GM12878 (cell line): ENCODE data around the gene TEX2. TPM values are rescaled to one million over a fixed set of nuclear protein-coding genes. Genes with fewer than 3 reads are reported as not detected.

Experiments
- ATAC-seq: fragments of 200-7000 bp; cut with Tn5 transposase; 3 replicates; pipeline ENCODE4 v1.9.1; 2020; ENCODE audit warnings: mild to moderate bottlenecking, moderate library complexity
- BruUV-seq: library from RNA; stranded (reverse); fragments of 400-500 nt; replicated peaks from 2 replicates; lab custom pipeline; 2021; lab: Mats Ljungman, UMichigan
- CTCF ChIA-PET: fragments of 300-600 bp; sonication (Branson Sonifier 250); formaldehyde crosslinking; extraction: SDS; loops from one replicate; lab custom pipeline; 2021; ENCODE audit warnings: inconsistent platforms; lab: Yijun Ruan, JAX
- POLR2A ChIA-PET: fragments of 350-600 bp; formaldehyde crosslinking; extraction: SDS; loops from one replicate; lab custom pipeline; 2021; ENCODE audit warnings: inconsistent platforms; lab: Charles Lee
- RAD21 ChIA-PET: fragments of 300-600 bp; sonication (Branson Sonifier 250); formaldehyde crosslinking; loops from one replicate; lab custom pipeline; 2023; ENCODE audit warnings: antibody characterized with exemption; ENCODE audit not compliant: unreplicated experiment; lab: Charles Lee
- SMC1A ChIA-PET: fragments of 300-600 bp; sonication (Branson Sonifier 250); formaldehyde crosslinking; loops from one replicate; lab custom pipeline; 2023; ENCODE audit not compliant: unreplicated experiment, uncharacterized antibody; lab: Charles Lee
- DNase-seq: peaks from one replicate; pipeline ENCODE4 v3.0.0-alpha.2; 2011; ENCODE audit warnings: low read depth, low spot score
- FAIRE-seq: peaks from 3 replicates; lab custom pipeline; 2011; peaks lifted over from hg19 to GRCh38; lab: Jason Lieb, UNC
- H2AFZ ChIP-seq: 2 replicates; pipeline ENCODE4 v1.6.0; 2011; ENCODE audit warnings: low read depth, low read length, control low read depth; ENCODE audit not compliant: control insufficient read depth
- H3K27ac ChIP-seq: 2 replicates; pipeline ENCODE4 v1.5.1; 2011; ENCODE audit warnings: control low read depth; ENCODE audit not compliant: control insufficient read depth, insufficient read depth
- H3K27me3 ChIP-seq, 2 experiments: replicated peaks in 1 of 2; 2 replicates each; pipeline versions ENCODE4 v1.6.0 to v1.6.1; 2011; ENCODE audit warnings: low read length in 1 of 2; ENCODE audit not compliant: control insufficient read depth in 2 of 2, insufficient read depth in 2 of 2
- H3K36me3 ChIP-seq, 2 experiments: 2 replicates each; pipeline ENCODE4 v1.5.1; 2011; ENCODE audit warnings: low read length in 1 of 2; ENCODE audit not compliant: control insufficient read depth in 2 of 2, insufficient read depth in 2 of 2
- H3K4me1 ChIP-seq: 2 replicates; pipeline ENCODE4 v1.6.1; 2011; ENCODE audit warnings: mild to moderate bottlenecking, low read length, moderate library complexity, mixed read lengths; ENCODE audit not compliant: control insufficient read depth, insufficient read depth
- H3K4me2 ChIP-seq: 2 replicates; pipeline ENCODE4 v1.6.0; 2011; ENCODE audit warnings: control low read depth; ENCODE audit not compliant: control insufficient read depth, insufficient read depth
- H3K4me3 ChIP-seq: fragments of 200-600 bp; sonication (generic); 2 replicates; pipeline ENCODE4 v1.5.1; 2016
- H3K79me2 ChIP-seq: 2 replicates; pipeline ENCODE4 v1.6.0; 2011; ENCODE audit warnings: low read length; ENCODE audit not compliant: control insufficient read depth, insufficient read depth
- H3K9ac ChIP-seq: 2 replicates; pipeline ENCODE4 v1.8.0; 2011; ENCODE audit warnings: low read length, control low read depth, mixed read lengths; ENCODE audit not compliant: control insufficient read depth, insufficient read depth
- H3K9me3 ChIP-seq: replicated peaks from 3 replicates; pipeline ENCODE4 v1.5.1; 2011; ENCODE audit warnings: mild to moderate bottlenecking, low read length; ENCODE audit not compliant: control insufficient read depth, insufficient read depth
- H4K20me1 ChIP-seq: 2 replicates; pipeline ENCODE4 v1.6.0; 2011; ENCODE audit not compliant: control insufficient read depth, insufficient read depth
- CHD1 ChIP-seq: IDR thresholded peaks from 2 replicates; pipeline ENCODE4 v1.6.1; 2012; ENCODE audit warnings: low read depth, low read length, improper control_type of control experiment
- EED ChIP-seq: sonication (generic); IDR thresholded peaks from 2 replicates; pipeline ENCODE4 v1.6.1; 2016; ENCODE audit warnings: antibody characterized with exemption, low read depth
- EP300 ChIP-seq, 2 experiments: fragments of 150-350 bp in 1 of 2; IDR thresholded peaks; 2 replicates each; pipeline ENCODE4 v1.6.1; 2011 to 2012; ENCODE audit warnings: low read depth in 2 of 2, low read length in 2 of 2, borderline replicate concordance in 1 of 2, improper control_type of control experiment in 1 of 2, inconsistent platforms in 1 of 2; ENCODE audit not compliant: control insufficient read depth in 1 of 2
- HCFC1 ChIP-seq: fragments of 150-350 bp; IDR thresholded peaks from 2 replicates; pipeline ENCODE4 v1.6.1; 2014; ENCODE audit warnings: low read length
- IKZF2 ChIP-seq, 2 experiments: fragments of 450-650 bp; IDR thresholded peaks; 2 replicates each; pipeline ENCODE4 v1.6.1; 2017; ENCODE audit warnings: mild to moderate bottlenecking in 2 of 2, moderate library complexity in 2 of 2
- LARP7 ChIP-seq: fragments of 450-650 bp; IDR thresholded peaks from 2 replicates; pipeline ENCODE4 v1.6.1; 2017; ENCODE audit warnings: mild to moderate bottlenecking
- MTA3 ChIP-seq: IDR thresholded peaks from 2 replicates; pipeline ENCODE4 v1.6.1; 2012; ENCODE audit warnings: low read length, inconsistent platforms, borderline replicate concordance
- RFX5 ChIP-seq: IDR thresholded peaks from 2 replicates; pipeline ENCODE4 v1.6.1; 2011; ENCODE audit warnings: low read depth, low read length, improper control_type of control experiment
- SKIL ChIP-seq: fragments of 450-650 bp; IDR thresholded peaks from 2 replicates; pipeline ENCODE4 v1.6.1; 2017; ENCODE audit warnings: mild to moderate bottlenecking, low read depth, inconsistent platforms; ENCODE audit not compliant: poor library complexity, severe bottlenecking
- SMAD1 ChIP-seq: fragments of 450-650 bp; IDR thresholded peaks from 2 replicates; pipeline ENCODE4 v1.6.1; 2018; ENCODE audit warnings: mild to moderate bottlenecking, low read depth; ENCODE audit not compliant: partially characterized antibody
- SREBF1 ChIP-seq: IDR thresholded peaks from 2 replicates; pipeline ENCODE4 v1.6.1; 2012; ENCODE audit warnings: mild to moderate bottlenecking, low read length
- STAT3 ChIP-seq: IDR thresholded peaks from 2 replicates; pipeline ENCODE4 v1.6.1; 2011; ENCODE audit warnings: low read depth, low read length, improper control_type of control experiment
- ZBTB4 ChIP-seq: fragments of 450-650 bp; formaldehyde crosslinking; IDR thresholded peaks from 2 replicates; pipeline ENCODE4 v1.4.0; 2022; ENCODE audit warnings: mild to moderate bottlenecking, moderate library complexity
- ZNF24 ChIP-seq: fragments of 450-650 bp; IDR thresholded peaks from 2 replicates; pipeline ENCODE4 v1.6.1; 2017; ENCODE audit warnings: antibody characterized with exemption, mild to moderate bottlenecking
- WGBS: methylation state at CpG from one replicate; pipeline ENCODE4 v1.1.6; 2016; ENCODE audit warnings: low lambda C conversion rate; ENCODE audit not compliant: insufficient replicate concordance, insufficient coverage; ENCODE audit errors: missing lambda C conversion rate; 5-methylcytosine and 5-hydroxymethylcytosine counted together
- in situ Hi-C: fragments of 300-500 bp; cut with MboI; formaldehyde crosslinking; loops from 9 replicates; pipeline ENCODE4 v1.14.3; 2018; ENCODE audit warnings: mixed read lengths
- intact Hi-C: fragments of 100-400 bp; cut with micrococcal nuclease; formaldehyde crosslinking; loops from one replicate; pipeline ENCODE4 v1.14.2; 2022; ENCODE audit not compliant: unreplicated experiment
- polyA plus RNA-seq, 11 experiments: library from polyadenylated mRNA; depleted of rRNA in 4 of 11; unstranded in 6 of 11; stranded (reverse) in 5 of 11; fragments of >200 nt; fragmentation: Nextera tagmentation in 4 of 11; fragmentation: Illumina TruSeq in 1 of 11; extraction: Ambion mirVana in 4 of 11; extraction: Trizol in 1 of 11; gene quantifications; 1 replicate in 1 of 11; 2 replicates in 10 of 11; pipeline versions ENCODE4 v1.2.1 to v1.2.3, GENCODE V29; 2011 to 2016; ENCODE audit warnings: inconsistent platforms in 2 of 11, missing spikeins in 2 of 11, low read depth in 1 of 11
- total RNA-seq, 4 experiments: library from RNA; depleted of rRNA in 3 of 4; stranded (reverse); fragments of >200 nt in 3 of 4; fragmentation: Illumina TruSeq in 1 of 4; extraction: Trizol in 1 of 4; gene quantifications; 2 replicates each; pipeline versions ENCODE4 v1.2.1 to v1.2.3, GENCODE V29; 2013 to 2021
- TF ChIP-seq, protein P1 (sequence below): IDR thresholded peaks from 2 replicates; pipeline ENCODE4 v1.6.1; 2011; ENCODE audit warnings: low read depth, mild to moderate bottlenecking, low read length, moderate library complexity, borderline replicate concordance; ENCODE audit errors: extremely low read depth

Gene TEX2
- total and polyA plus RNA-seq, 10 of the 15 experiments (the other 5 are each of a cell fraction or from before 2014, with no cell fraction given): 3.8 to 19.9 (median 15.8) TPM

GRCh38 chr17:64269687-64270649 lies 6.9 kb upstream of the TEX2 start (continued):
- TF ChIP-seq SKIL: no peak
- TF ChIP-seq, all 136 proteins: peak for 0

DNA sequence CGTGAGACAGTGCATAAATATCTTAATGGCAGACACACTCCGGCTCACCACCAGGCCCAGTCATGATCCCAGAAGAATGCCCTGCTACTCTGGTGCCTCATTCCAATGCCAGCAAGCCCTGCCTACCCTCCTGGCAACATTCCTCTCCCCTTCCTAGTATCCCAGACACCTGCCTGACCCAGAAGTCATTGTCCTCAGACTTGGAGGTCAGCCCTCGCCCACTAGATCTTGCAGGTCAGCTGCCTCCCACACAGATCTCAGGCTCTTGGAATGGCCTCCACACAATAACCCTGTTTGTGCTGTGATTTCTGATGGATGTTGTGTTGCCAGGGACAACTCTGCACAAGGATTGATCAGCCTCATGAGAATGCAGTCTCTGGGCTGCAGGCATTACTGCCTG lies 1.8 kb upstream of the TEX2 start:
- in situ Hi-C loops (no loop called here), intact Hi-C loops (loop anchor here (5.0 kb wide), 1 partner anchor 118 kb away; no protein-coding TSS in a partner anchor)
- CTCF ChIA-PET: interaction anchor here (1.4 kb wide), 1 partner anchor 154 kb away, joined by 3 read pairs; no protein-coding TSS in a partner anchor
- H3K9ac ChIP-seq: no peak overlapping the region
- ATAC-seq (no peak), FAIRE-seq (no peak), DNase-seq (no peak)
- BruUV-seq: no TSS peak
- SMC1A ChIA-PET: interaction anchor here (0.7 kb wide), 1 partner anchor 249 kb away, joined by 3 read pairs; no protein-coding TSS in a partner anchor
- 50% methylated on average over 3 of the region's 3 CpGs for WGBS
- peaks cover 6% of the 10 kb centered on the region; the same call in 1 of the 2 replicates for H3K4me1 ChIP-seq
- H3K27me3 ChIP-seq: no peaks in the 10 kb centered on the region
- H3K9me3 ChIP-seq: no peaks in the 10 kb centered on the region; the same call in 2 of the 3 replicates
- H3K36me3 ChIP-seq: no peaks in the 10 kb centered on the region
- H4K20me1 ChIP-seq: no peaks in the 10 kb centered on the region
- no peak overlapping the region for H3K4me2 ChIP-seq
- no peak overlapping the region for H2AFZ ChIP-seq
- peaks cover 17% of the 10 kb centered on the region for H3K79me2 ChIP-seq
- H3K27ac ChIP-seq: no peak overlapping the region
- RAD21 ChIA-PET: no interaction called here
- H3K4me3 ChIP-seq: no peak overlapping the region
- POLR2A ChIA-PET: no interaction called here
- TF ChIP-seq IKZF2 (IDR thresholded peaks at IDR 0.05): no peak
- no peak for TF ChIP-seq MTA3
- TF ChIP-seq CHD1: no peak
- no peak for TF ChIP-seq SMAD1
- TF ChIP-seq HCFC1: no peak
- TF ChIP-seq LARP7: no peak
- no peak for TF ChIP-seq RFX5
- TF ChIP-seq EED: no peak
- TF ChIP-seq, protein P1, sequence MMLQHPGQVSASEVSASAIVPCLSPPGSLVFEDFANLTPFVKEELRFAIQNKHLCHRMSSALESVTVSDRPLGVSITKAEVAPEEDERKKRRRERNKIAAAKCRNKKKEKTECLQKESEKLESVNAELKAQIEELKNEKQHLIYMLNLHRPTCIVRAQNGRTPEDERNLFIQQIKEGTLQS: no peak
- no peak for TF ChIP-seq EP300 (IDR thresholded peaks at IDR 0.05; ENCODE audit: borderline replicate concordance in 1 of 2, control insufficient read depth in 1 of 2, low read depth in 2 of 2, low read length in 2 of 2)
- TF ChIP-seq ZNF24: no peak
- no peak for TF ChIP-seq ZBTB4
- TF ChIP-seq STAT3: no peak
- TF ChIP-seq SREBF1: no peak
